ENCODE measurements around the gene OR10T2. TPM values are rescaled to one million over a fixed set of nuclear protein-coding genes. Genes with fewer than 3 reads are reported as not detected.

OR10T2 gene
- total RNA-seq, 1 experiment from 2014 or later: not detected

- TF ChIP-seq, protein P1, sequence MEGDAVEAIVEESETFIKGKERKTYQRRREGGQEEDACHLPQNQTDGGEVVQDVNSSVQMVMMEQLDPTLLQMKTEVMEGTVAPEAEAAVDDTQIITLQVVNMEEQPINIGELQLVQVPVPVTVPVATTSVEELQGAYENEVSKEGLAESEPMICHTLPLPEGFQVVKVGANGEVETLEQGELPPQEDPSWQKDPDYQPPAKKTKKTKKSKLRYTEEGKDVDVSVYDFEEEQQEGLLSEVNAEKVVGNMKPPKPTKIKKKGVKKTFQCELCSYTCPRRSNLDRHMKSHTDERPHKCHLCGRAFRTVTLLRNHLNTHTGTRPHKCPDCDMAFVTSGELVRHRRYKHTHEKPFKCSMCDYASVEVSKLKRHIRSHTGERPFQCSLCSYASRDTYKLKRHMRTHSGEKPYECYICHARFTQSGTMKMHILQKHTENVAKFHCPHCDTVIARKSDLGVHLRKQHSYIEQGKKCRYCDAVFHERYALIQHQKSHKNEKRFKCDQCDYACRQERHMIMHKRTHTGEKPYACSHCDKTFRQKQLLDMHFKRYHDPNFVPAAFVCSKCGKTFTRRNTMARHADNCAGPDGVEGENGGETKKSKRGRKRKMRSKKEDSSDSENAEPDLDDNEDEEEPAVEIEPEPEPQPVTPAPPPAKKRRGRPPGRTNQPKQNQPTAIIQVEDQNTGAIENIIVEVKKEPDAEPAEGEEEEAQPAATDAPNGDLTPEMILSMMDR (conservative IDR thresholded peaks at IDR 0.05): no peak
- TF ChIP-seq EZH2 (IDR thresholded peaks at IDR 0.05; ENCODE audit: low read depth): no peak
- H3K4me3 ChIP-seq: no peak within 1 kb of the TSS
- H3K27ac ChIP-seq: no peak within 1 kb of the TSS
- H3F3A ChIP-seq (ENCODE audit: insufficient read depth, low read depth): no peaks in the 10 kb centered on the region
- no peaks in the 10 kb centered on the region for H3K79me2 ChIP-seq (ENCODE audit: low read depth)
- ChIA-PET POLR2A (ENCODE audit: unreplicated experiment) (no interaction called here), CTCF (no interaction called here)
- no peaks in the 10 kb centered on the region for H3K36me3 ChIP-seq (ENCODE audit: low read depth)
- intact Hi-C loops (cut with micrococcal nuclease; ENCODE audit: unreplicated experiment): no loop called here
- H3K4me2 ChIP-seq: no peak within 1 kb of the TSS
- DNase-seq: no peak
- H3K27me3 ChIP-seq (ENCODE audit: insufficient read depth, low read depth): no peaks in the 10 kb centered on the region
- H3K4me1 ChIP-seq (replicated peaks; ENCODE audit: insufficient read depth): no peaks in the 10 kb centered on the region
- no peaks in the 10 kb centered on the region; the same call in 1 of the 2 replicates for H4K20me1 ChIP-seq (ENCODE audit: insufficient read depth)
- H3K9me3 ChIP-seq (ENCODE audit: insufficient read depth, low read depth): no peaks in the 10 kb centered on the region
- BruUV-seq (replicated peaks): no TSS peak
- H3K9me2 ChIP-seq (ENCODE audit: insufficient read depth): no peaks in the 10 kb centered on the region
- no peak within 1 kb of the TSS for H2AFZ ChIP-seq
Observed at GRCh38 chr1:158426137-158426536, 26.9 kb upstream of the OR10T2 start, which contains the start of gene OR10K2. Gene OR10K2, minus strand, starts transcription at chr1:158426237. Its CDS starts 5,371 bp downstream, at chr1:158420866.

GRCh38 chr1:158425027-158425426, 25.8 kb upstream of the OR10T2 start:
- intact Hi-C loops (cut with micrococcal nuclease; ENCODE audit: unreplicated experiment): no loop called here
- TF ChIP-seq EZH2 (IDR thresholded peaks at IDR 0.05; ENCODE audit: low read depth): no peak
- TF ChIP-seq, protein P1 (conservative IDR thresholded peaks at IDR 0.05): no peak
- Histone ChIP-seq H3K27ac (no peak overlapping the region), H2AFZ (no peak overlapping the region), H3K79me2 (ENCODE audit: low read depth) (no peaks in the 10 kb centered on the region), H3K4me1 (replicated peaks; ENCODE audit: insufficient read depth) (no peaks in the 10 kb centered on the region), H3K27me3 (ENCODE audit: insufficient read depth, low read depth) (no peaks in the 10 kb centered on the region), H3K36me3 (ENCODE audit: low read depth) (no peaks in the 10 kb centered on the region), H3K4me3 (no peak overlapping the region), H3K9me3 (ENCODE audit: insufficient read depth, low read depth) (no peaks in the 10 kb centered on the region), H3K9me2 (ENCODE audit: insufficient read depth) (no peaks in the 10 kb centered on the region), H3F3A (ENCODE audit: insufficient read depth, low read depth) (no peaks in the 10 kb centered on the region), H3K4me2 (no peak overlapping the region), H4K20me1 (ENCODE audit: insufficient read depth) (no peaks in the 10 kb centered on the region)
- no TSS peak for BruUV-seq (replicated peaks)
- no peak for DNase-seq
- CTCF ChIA-PET: no interaction called here
- POLR2A ChIA-PET (ENCODE audit: unreplicated experiment): no interaction called here

DNA sequence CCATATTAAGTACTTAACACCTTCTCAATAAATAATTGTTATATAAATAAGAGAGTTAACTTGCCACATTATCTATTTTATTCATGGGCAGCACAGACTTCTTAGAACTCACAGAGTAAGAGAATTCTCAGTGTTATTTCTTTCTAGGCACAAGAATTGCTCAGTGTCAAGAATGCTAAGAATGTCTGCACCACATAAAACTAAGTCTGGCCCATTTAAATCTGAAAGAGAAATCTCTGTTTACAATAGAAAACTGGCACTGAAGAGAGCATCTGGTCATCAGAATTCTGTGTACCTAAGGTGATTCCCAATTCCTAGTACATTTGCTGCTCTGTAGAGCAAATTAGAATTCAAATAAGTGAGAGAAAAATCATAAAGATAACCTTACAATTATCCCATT, 22.9 kb upstream of the OR10T2 start:
- H3K27me3 ChIP-seq (ENCODE audit: insufficient read depth, low read depth): no peaks in the 10 kb centered on the region
- BruUV-seq (replicated peaks): no TSS peak
- H3K9me3 ChIP-seq (ENCODE audit: insufficient read depth, low read depth): no peaks in the 10 kb centered on the region
- no peaks in the 10 kb centered on the region for H3K36me3 ChIP-seq (ENCODE audit: low read depth)
- H3K27ac ChIP-seq: no peak overlapping the region
- H4K20me1 ChIP-seq (ENCODE audit: insufficient read depth): no peaks in the 10 kb centered on the region
- TF ChIP-seq, protein P1 (conservative IDR thresholded peaks at IDR 0.05): no peak
- TF ChIP-seq EZH2 (IDR thresholded peaks at IDR 0.05; ENCODE audit: low read depth): no peak
- no peak for DNase-seq
- H3F3A ChIP-seq (ENCODE audit: insufficient read depth, low read depth): no peaks in the 10 kb centered on the region
- H3K9me2 ChIP-seq (ENCODE audit: insufficient read depth): no peaks in the 10 kb centered on the region
- no peak overlapping the region for H2AFZ ChIP-seq
- intact Hi-C loops (cut with micrococcal nuclease; ENCODE audit: unreplicated experiment): no loop called here
- no peak overlapping the region for H3K4me3 ChIP-seq
- no peaks in the 10 kb centered on the region for H3K79me2 ChIP-seq (ENCODE audit: low read depth)
- H3K4me1 ChIP-seq (replicated peaks; ENCODE audit: insufficient read depth): no peaks in the 10 kb centered on the region
- no peak overlapping the region for H3K4me2 ChIP-seq
- CTCF ChIA-PET: no interaction called here
- POLR2A ChIA-PET (ENCODE audit: unreplicated experiment): no interaction called here
